Thymus (tissue), 11 donors: ENCODE results near the gene NCAM1. TPM values are rescaled to one million over a fixed set of nuclear protein-coding genes. Genes with fewer than 3 reads are reported as not detected.
A peak's percentile ranks its signal among the peaks of the same experiment; 100 is the strongest.

Experiments
- DNase-seq, 9 donors: peaks; one replicate each; pipeline ENCODE4 v3.0.0-alpha.2; 2013; ENCODE audit warnings: low spot score in 9 of 9, low read depth in 6 of 9, missing footprints in 1 of 9
- H3K27ac ChIP-seq, 2 donors: one replicate each; pipeline ENCODE4 v1.5.1; 2013; ENCODE audit warnings: control low read depth in 1 of 2, low read depth in 1 of 2, low read length in 1 of 2, mild to moderate bottlenecking in 1 of 2, moderate library complexity in 1 of 2
- H3K27me3 ChIP-seq, 2 donors: one replicate each; pipeline ENCODE4 v1.5.1; 2013; ENCODE audit warnings: low read length in 1 of 2; ENCODE audit not compliant: control insufficient read depth in 2 of 2, insufficient read depth in 1 of 2
- H3K36me3 ChIP-seq, 2 donors: one replicate each; pipeline ENCODE4 v1.5.1; 2013; ENCODE audit warnings: low read length in 1 of 2, mild to moderate bottlenecking in 1 of 2, moderate library complexity in 1 of 2; ENCODE audit not compliant: control insufficient read depth in 2 of 2, insufficient read depth in 2 of 2
- H3K4me1 ChIP-seq, 2 donors: one replicate each; pipeline ENCODE4 v1.5.1; 2013; ENCODE audit warnings: low read length in 2 of 2; ENCODE audit not compliant: control insufficient read depth in 2 of 2, insufficient read depth in 2 of 2
- H3K4me3 ChIP-seq, 2 donors: one replicate each; pipeline ENCODE4 v1.5.1; 2013; ENCODE audit warnings: low read length in 2 of 2, control low read depth in 1 of 2, mild to moderate bottlenecking in 1 of 2
- H3K9me3 ChIP-seq, 2 donors: one replicate each; pipeline ENCODE4 v1.5.1; 2013; ENCODE audit warnings: low read length in 1 of 2, mild to moderate bottlenecking in 1 of 2; ENCODE audit not compliant: control insufficient read depth in 2 of 2, insufficient read depth in 1 of 2
- WGBS: extraction: QIAGEN DNeasy Blood & Tissue Kit; methylation state at CpG from one replicate; pipeline ENCODE4 v1.1.7; 2013; 5-methylcytosine and 5-hydroxymethylcytosine counted together
- polyA plus RNA-seq: library from polyadenylated mRNA; stranded (reverse); fragments of 200-250 nt; gene quantifications from one replicate; pipeline ENCODE4 v1.2.3, GENCODE V29; 2013
- total RNA-seq: library from RNA; stranded (reverse); fragments of 120-200 nt; gene quantifications from one replicate; pipeline ENCODE4 v1.2.4, GENCODE V29; 2013
- donor health status: healthy.

The NCAM1 gene
- total and polyA plus RNA-seq, 2 donors: 0.47 to 0.68 TPM

- DNase-seq: no peak
- Histone ChIP-seq H3K4me1 (peaks cover 5 to 10% of the 10 kb centered on the region in 2 donors), H3K36me3 (no peaks in the 10 kb centered on the region), H3K4me3 (no peak overlapping the region), H3K27me3 (peaks cover 0 to 3% of the 10 kb centered on the region in 2 donors), H3K9me3 (no peaks in the 10 kb centered on the region), H3K27ac (no peak overlapping the region)
- WGBS: 91% methylated on average over 1 of the region's 1 CpG
Measured at GRCh38 chr11:113311536-113311935, 350.3 kb downstream of the NCAM1 start.

GRCh38 chr11:113313601-113314000, 352.4 kb downstream of the NCAM1 start:
- 98% methylated on average over 3 of the region's 3 CpGs for WGBS
- peaks cover 5 to 10% of the 10 kb centered on the region in 2 donors for H3K4me1 ChIP-seq
- H3K27ac ChIP-seq: no peak overlapping the region
- peak overlapping the region; percentile 64 to 66 for H3K4me3 ChIP-seq
- DNase-seq: no peak
- no peaks in the 10 kb centered on the region for H3K27me3 ChIP-seq
- no peaks in the 10 kb centered on the region for H3K36me3 ChIP-seq
- no peaks in the 10 kb centered on the region for H3K9me3 ChIP-seq

GRCh38 chr11:113314065-113314388, 352.8 kb downstream of the NCAM1 start:
- no peaks in the 10 kb centered on the region for H3K36me3 ChIP-seq
- H3K9me3 ChIP-seq: no peaks in the 10 kb centered on the region
- H3K27me3 ChIP-seq: no peaks in the 10 kb centered on the region
- WGBS: 12% methylated on average over 9 of the region's 9 CpGs
- H3K4me3 ChIP-seq: peak overlapping the region; percentile 64 to 66
- no peak overlapping the region for H3K27ac ChIP-seq
- H3K4me1 ChIP-seq: peaks cover 5 to 10% of the 10 kb centered on the region in 2 donors
- DNase-seq: no peak

GRCh38 chr11:113314389-113315301, 353.4 kb downstream of the NCAM1 start, which contains the start of gene TTC12:
Gene TTC12, plus strand, starts transcription at chr11:113314583. Its CDS starts 1,675 bp downstream, at chr11:113316258.
- peak within 1 kb of the TSS; percentile 64 to 66 for H3K4me3 ChIP-seq
- H3K27ac ChIP-seq: peak within 1 kb of the TSS; percentile 40 to 93
- 17% methylated on average over 64 of the region's 64 CpGs for WGBS
- H3K9me3 ChIP-seq: no peaks in the 10 kb centered on the region
- peaks cover 5 to 10% of the 10 kb centered on the region in 2 donors for H3K4me1 ChIP-seq
- no peaks in the 10 kb centered on the region for H3K36me3 ChIP-seq
- H3K27me3 ChIP-seq: no peaks in the 10 kb centered on the region
- DNase-seq: peak; percentile 40 to 85 (median 50)

- DNase-seq: no peak
- WGBS: 89% methylated on average over 6 of the region's 6 CpGs
- H3K4me1 ChIP-seq: peaks cover 5 to 10% of the 10 kb centered on the region in 2 donors
- no peaks in the 10 kb centered on the region for H3K27me3 ChIP-seq
- H3K36me3 ChIP-seq: no peaks in the 10 kb centered on the region
- no peaks in the 10 kb centered on the region for H3K9me3 ChIP-seq
- no peak overlapping the region for H3K4me3 ChIP-seq
- no peak overlapping the region for H3K27ac ChIP-seq
Measured at GRCh38 chr11:113315811-113316210, 354.6 kb downstream of the NCAM1 start.

GRCh38 chr11:113316256-113316655, 355.0 kb downstream of the NCAM1 start:
- Histone ChIP-seq H3K27me3 (no peaks in the 10 kb centered on the region), H3K4me1 (peaks cover 5 to 10% of the 10 kb centered on the region in 2 donors), H3K27ac (no peak overlapping the region), H3K36me3 (no peaks in the 10 kb centered on the region), H3K9me3 (no peaks in the 10 kb centered on the region), H3K4me3 (no peak overlapping the region)
- 91% methylated on average over 1 of the region's 1 CpG for WGBS
- DNase-seq: no peak

GRCh38 chr11:113317339-113317738, 356.1 kb downstream of the NCAM1 start:
- DNase-seq: no peak

GRCh38 chr11:113319085-113319484, 357.9 kb downstream of the NCAM1 start:
- Histone ChIP-seq H3K36me3 (no peaks in the 10 kb centered on the region), H3K9me3 (no peaks in the 10 kb centered on the region), H3K27me3 (no peaks in the 10 kb centered on the region), H3K4me3 (no peak overlapping the region), H3K27ac (no peak overlapping the region), H3K4me1 (peaks cover under 1 to 3% of the 10 kb centered on the region in 2 donors)
- DNase-seq: no peak
- WGBS: 98% methylated on average over 4 of the region's 4 CpGs

More at GRCh38 chr11:113317339-113317738, 356.1 kb downstream of the NCAM1 start:
- H3K4me3 ChIP-seq: no peak overlapping the region
- no peaks in the 10 kb centered on the region for H3K36me3 ChIP-seq
- H3K27me3 ChIP-seq: no peaks in the 10 kb centered on the region
- no peaks in the 10 kb centered on the region for H3K9me3 ChIP-seq
- H3K4me1 ChIP-seq: peaks cover 5 to 10% of the 10 kb centered on the region in 2 donors
- 94% methylated on average over 2 of the region's 2 CpGs for WGBS
- no peak overlapping the region for H3K27ac ChIP-seq

- peaks cover 0 to 5% of the 10 kb centered on the region in 2 donors for H3K36me3 ChIP-seq
- no peak overlapping the region for H3K27ac ChIP-seq
- H3K9me3 ChIP-seq: no peaks in the 10 kb centered on the region
- no peak for DNase-seq
- H3K4me1 ChIP-seq: no peaks in the 10 kb centered on the region
- H3K27me3 ChIP-seq: no peaks in the 10 kb centered on the region
- 77% methylated on average over 4 of the region's 4 CpGs for WGBS
- H3K4me3 ChIP-seq: no peak overlapping the region
Measured at GRCh38 chr11:113322158-113322557, 360.9 kb downstream of the NCAM1 start.
